HG03457 (cell line): Measurements from ENCODE around the gene STON2.
A peak's percentile ranks its signal among the peaks of the same experiment; 100 is the strongest.
"Not testable (repeated sequence)": the region's sequence is repeated elsewhere in the genome, so short reads cannot be mapped to it uniquely, and the experiment has no call there.

Source experiments
- ATAC-seq: cut with Tn5 transposase; IDR thresholded peaks from one replicate; pipeline ENCODE4 v1.9.1; 2021; ENCODE audit warnings: moderate number of reproducible peaks; ENCODE audit not compliant: unreplicated experiment

Gene STON2

GRCh38 chr14:81273521-81273920 lies 126.6 kb downstream of the STON2 start:
- ATAC-seq = no peak

GRCh38 chr14:81272317-81272716 lies 127.8 kb downstream of the STON2 start:
- no peak for ATAC-seq

GRCh38 chr14:81269979-81270375 lies 130.1 kb downstream of the STON2 start:
- ATAC-seq = no peak

GRCh38 chr14:81269100-81269978 lies 130.8 kb downstream of the STON2 start:
- peak; percentile 58 for ATAC-seq

GRCh38 chr14:81268016-81268416 lies 132.1 kb downstream of the STON2 start:
- no peak for ATAC-seq

GRCh38 chr14:81265636-81266169 lies 134.4 kb downstream of the STON2 start:
- ATAC-seq = no peak

GRCh38 chr14:81264671-81265070 lies 135.5 kb downstream of the STON2 start:
- no peak for ATAC-seq

GRCh38 chr14:81263777-81264410 lies 136.2 kb downstream of the STON2 start:
- no peak for ATAC-seq

- no peak for ATAC-seq
Observed at GRCh38 chr14:81261176-81261575, 138.9 kb downstream of the STON2 start.

GRCh38 chr14:81260732-81261131 lies 139.4 kb downstream of the STON2 start:
- ATAC-seq = no peak

GRCh38 chr14:81256289-81256960 lies 143.7 kb downstream of the STON2 start:
- ATAC-seq = no peak

GRCh38 chr14:81252278-81252677 lies 147.8 kb downstream of the STON2 start:
- ATAC-seq = no peak

GRCh38 chr14:81247271-81247766 lies 152.8 kb downstream of the STON2 start:
- ATAC-seq = no peak

GRCh38 chr14:81246461-81247270 lies 153.5 kb downstream of the STON2 start:
- no peak for ATAC-seq

GRCh38 chr14:81245771-81246170 lies 154.4 kb downstream of the STON2 start:
- no peak for ATAC-seq

- not testable (repeated sequence) for ATAC-seq
Observed at GRCh38 chr14:81244431-81244830, 155.7 kb downstream of the STON2 start.

- no peak for ATAC-seq
Observed at GRCh38 chr14:81243499-81243898, 156.6 kb downstream of the STON2 start.

- not testable (repeated sequence) for ATAC-seq
Observed at GRCh38 chr14:81236849-81237248, 163.3 kb downstream of the STON2 start.

GRCh38 chr14:81236138-81236537 lies 164.0 kb downstream of the STON2 start:
- ATAC-seq = no peak

- ATAC-seq = no peak
Observed at GRCh38 chr14:81235096-81235495, 165.0 kb downstream of the STON2 start.
